GM23338 (cell line): Measurements from ENCODE around the gene ACOX3. TPM values are rescaled to one million over a fixed set of nuclear protein-coding genes. Genes with fewer than 3 reads are reported as not detected.

Experiments
- ATAC-seq: fragments of 200-7000 bp; cut with Tn5 transposase; 3 replicates; pipeline ENCODE4 v1.9.1; 2020
- DNase-seq: peaks from one replicate; pipeline ENCODE4 v3.0.0-alpha.2; 2015; ENCODE audit warnings: low spot score
- H2AFZ ChIP-seq: fragments of 200-600 bp; sonication (generic); 2 replicates; pipeline ENCODE4 v1.8.0; 2016; ENCODE audit warnings: antibody characterized with exemption, mild to moderate bottlenecking, moderate library complexity
- H3F3A ChIP-seq: fragments of 200-600 bp; sonication (generic); replicated peaks from 2 replicates; pipeline ENCODE4 v1.8.0; 2017; ENCODE audit warnings: antibody characterized with exemption, mixed run types, low read depth
- H3K27ac ChIP-seq: fragments of 200-600 bp; sonication (generic); 2 replicates; pipeline ENCODE4 v1.6.1; 2016; ENCODE audit warnings: low read depth
- H3K27me3 ChIP-seq: fragments of 200-600 bp; sonication (generic); 2 replicates; pipeline ENCODE4 v1.8.0; 2016; ENCODE audit warnings: mild to moderate bottlenecking, mixed run types, moderate library complexity; ENCODE audit not compliant: insufficient read depth
- H3K36me3 ChIP-seq: fragments of 200-600 bp; sonication (generic); 2 replicates; pipeline ENCODE4 v1.8.0; 2016; ENCODE audit warnings: mild to moderate bottlenecking; ENCODE audit not compliant: insufficient read depth
- H3K4me1 ChIP-seq: fragments of 200-600 bp; sonication (generic); 2 replicates; pipeline ENCODE4 v1.8.0; 2016; ENCODE audit warnings: mild to moderate bottlenecking, moderate library complexity; ENCODE audit not compliant: insufficient read depth
- H3K4me2 ChIP-seq: fragments of 200-600 bp; sonication (generic); 2 replicates; pipeline ENCODE4 v1.7.1; 2017; ENCODE audit warnings: mixed run types
- H3K4me3 ChIP-seq: fragments of 200-600 bp; sonication (generic); 2 replicates; pipeline ENCODE4 v1.6.1; 2016; ENCODE audit warnings: mixed run types
- H3K79me2 ChIP-seq: fragments of 200-600 bp; sonication (generic); replicated peaks from 2 replicates; pipeline ENCODE4 v1.8.0; 2017; ENCODE audit warnings: mild to moderate bottlenecking; ENCODE audit not compliant: insufficient read depth
- H3K9me2 ChIP-seq: fragments of 200-600 bp; sonication (generic); 2 replicates; pipeline ENCODE4 v1.8.0; 2017; ENCODE audit not compliant: insufficient read depth
- H4K20me1 ChIP-seq: fragments of 200-600 bp; sonication (generic); replicated peaks from 2 replicates; pipeline ENCODE4 v1.8.0; 2017; ENCODE audit warnings: mild to moderate bottlenecking; ENCODE audit not compliant: insufficient read depth
- H3K27ac Mint-ChIP-seq: 2 replicates; pipeline ENCODE4 v1.8.0; 2020; ENCODE audit warnings: inconsistent platforms, mild to moderate bottlenecking, moderate library complexity, mixed read lengths
- H3K27me3 Mint-ChIP-seq: 3 replicates; pipeline ENCODE4 v1.8.0; 2022; ENCODE audit warnings: low read depth, mild to moderate bottlenecking, moderate library complexity, mixed read lengths, inconsistent platforms; ENCODE audit not compliant: insufficient read depth, poor library complexity
- H3K36me3 Mint-ChIP-seq: 3 replicates; pipeline ENCODE4 v1.8.0; 2021; ENCODE audit warnings: low read depth, mild to moderate bottlenecking, inconsistent platforms, moderate library complexity, mixed read lengths
- H3K4me1 Mint-ChIP-seq: 3 replicates; pipeline ENCODE4 v1.8.0; 2020; ENCODE audit warnings: mild to moderate bottlenecking, inconsistent platforms, mixed read lengths
- H3K4me3 Mint-ChIP-seq: 3 replicates; pipeline ENCODE4 v1.8.0; 2021; ENCODE audit warnings: moderate library complexity, mild to moderate bottlenecking, inconsistent platforms, mixed read lengths
- H3K9me3 Mint-ChIP-seq: 3 replicates; pipeline ENCODE4 v1.8.0; 2020; ENCODE audit warnings: moderate library complexity, mild to moderate bottlenecking, inconsistent platforms, mixed read lengths
- CREB1 ChIP-seq: fragments of 250-450 bp; sonication (Bioruptor Pico); IDR thresholded peaks from 2 replicates; pipeline ENCODE4 v1.5.0; 2020; ENCODE audit warnings: low read depth, mild to moderate bottlenecking, moderate library complexity
- CTCF ChIP-seq, 2 experiments: fragments of 200-600 bp in 1 of 2; sonication (generic) in 1 of 2; conservative IDR thresholded peaks; 2 replicates each; pipeline versions ENCODE4 v1.5.1 to v1.6.1; 2016 to 2017; ENCODE audit warnings: antibody characterized with exemption in 2 of 2, low read depth in 2 of 2, mild to moderate bottlenecking in 2 of 2, moderate library complexity in 1 of 2
- ETS1 ChIP-seq: IDR thresholded peaks from 2 replicates; pipeline ENCODE4 v1.6.1; 2016; ENCODE audit warnings: antibody characterized with exemption
- EZH2 ChIP-seq: fragments of 200-600 bp; sonication (generic); IDR thresholded peaks from one replicate; pipeline ENCODE4 v1.8.0; 2017; ENCODE audit warnings: antibody characterized with exemption, mild to moderate bottlenecking, low read depth; ENCODE audit not compliant: unreplicated experiment
- EZH2phosphoT487 ChIP-seq: fragments of 200-600 bp; sonication (generic); IDR thresholded peaks from one replicate; pipeline ENCODE4 v1.8.1; 2018; ENCODE audit warnings: antibody characterized with exemption; ENCODE audit not compliant: unreplicated experiment
- JUNB ChIP-seq: IDR thresholded peaks from one replicate; pipeline ENCODE4 v1.6.1; 2016; ENCODE audit warnings: antibody characterized with exemption; ENCODE audit not compliant: unreplicated experiment
- NANOG ChIP-seq: IDR thresholded peaks from 2 replicates; pipeline ENCODE4 v1.6.1; 2016; ENCODE audit warnings: antibody characterized with exemption, borderline replicate concordance
- POLR2AphosphoS5 ChIP-seq: IDR thresholded peaks from 2 replicates; pipeline ENCODE4 v1.6.1; 2016; ENCODE audit warnings: antibody characterized with exemption, low read depth
- REST ChIP-seq: IDR thresholded peaks from one replicate; pipeline ENCODE4 v1.6.1; 2018; ENCODE audit warnings: antibody characterized with exemption; ENCODE audit not compliant: unreplicated experiment
- STAT1 ChIP-seq: IDR thresholded peaks from one replicate; pipeline ENCODE4 v1.6.1; 2016; ENCODE audit warnings: antibody characterized with exemption; ENCODE audit not compliant: unreplicated experiment
- ZNF114 ChIP-seq: fragments of 250-450 bp; sonication (Bioruptor Pico); IDR thresholded peaks from 2 replicates; pipeline ENCODE4 v1.5.0; 2020; ENCODE audit warnings: mild to moderate bottlenecking, moderate library complexity
- ZNF331 ChIP-seq: fragments of 250-450 bp; sonication (Bioruptor Pico); IDR thresholded peaks from 2 replicates; pipeline ENCODE4 v1.5.0; 2020; ENCODE audit warnings: low read depth, mild to moderate bottlenecking, moderate library complexity
- ZNF462 ChIP-seq: fragments of 250-450 bp; sonication (Bioruptor Pico); IDR thresholded peaks from 2 replicates; pipeline ENCODE4 v1.5.0; 2020; ENCODE audit warnings: mild to moderate bottlenecking, moderate library complexity
- polyA plus RNA-seq: library from polyadenylated mRNA; unstranded; fragments of >200 nt; fragmentation: Nextera tagmentation; extraction: Ambion mirVana; gene quantifications from 2 replicates; pipeline ENCODE4 v1.2.1, GENCODE V29; 2016
- total RNA-seq: library from RNA; depleted of rRNA; stranded (reverse); fragments of >200 nt; shearing (Covaris generic); gene quantifications from 2 replicates; pipeline ENCODE4 v1.2.3, GENCODE V29; 2014

Gene ACOX3
- total and polyA plus RNA-seq, 2 experiments from 2014 or later: 6.4 to 17.2 TPM

- DNase-seq (no peak), ATAC-seq (no peak; the same call in 2 of the 3 replicates)
- TF ChIP-seq ZNF331 (no peak), JUNB (no peak), POLR2AphosphoS5 (no peak), ZNF114 (CRISPR knock-in tag) (no peak), NANOG (no peak), CTCF (conservative IDR thresholded peaks at IDR 0.05; ENCODE audit: low read depth in 2 of 2) (no peak), ZNF462 (CRISPR knock-in tag) (no peak), ETS1 (no peak), STAT1 (no peak), EZH2 (no peak), EZH2phosphoT487 (no peak), REST (no peak), CREB1 (no peak)
- Mint-ChIP-seq H3K36me3 (peaks cover under 1% of the 10 kb centered on the region; the same call in 2 of the 3 replicates), H3K9me3 (no peaks in the 10 kb centered on the region), H3K27ac (peak overlapping the region; percentile 27; the same call in 1 of the 2 replicates), H3K4me1 (peaks cover 29% of the 10 kb centered on the region), H3K27me3 (peaks cover 11% of the 10 kb centered on the region), H3K4me3 (no peak overlapping the region)
- Histone ChIP-seq H3K27ac (no peak overlapping the region), H3K27me3 (no peaks in the 10 kb centered on the region), H3K4me1 (peaks cover 9% of the 10 kb centered on the region), H3F3A (no peaks in the 10 kb centered on the region), H3K36me3 (no peaks in the 10 kb centered on the region), H3K4me2 (no peak overlapping the region), H4K20me1 (no peaks in the 10 kb centered on the region; the same call in 1 of the 2 replicates), H3K4me3 (no peak overlapping the region), H3K9me2 (no peaks in the 10 kb centered on the region), H2AFZ (no peak overlapping the region), H3K79me2 (no peaks in the 10 kb centered on the region)
These were observed 46.9 kb downstream of the ACOX3 start for GRCh38 chr4:8393593-8394038.
